GM23338 (cell line): ENCODE data around the gene MLLT1.

ENCODE experiments used
- CTCF ChIP-seq, 2 experiments: fragments of 200-600 bp in 1 of 2; sonication (generic) in 1 of 2; conservative IDR thresholded peaks; 2 replicates each; pipeline versions ENCODE4 v1.5.1 to v1.6.1; 2016 to 2017; ENCODE audit warnings: antibody characterized with exemption in 2 of 2, low read depth in 2 of 2, mild to moderate bottlenecking in 2 of 2, moderate library complexity in 1 of 2
- EZH2phosphoT487 ChIP-seq: fragments of 200-600 bp; sonication (generic); IDR thresholded peaks from one replicate; pipeline ENCODE4 v1.8.1; 2018; ENCODE audit warnings: antibody characterized with exemption; ENCODE audit not compliant: unreplicated experiment

DNA sequence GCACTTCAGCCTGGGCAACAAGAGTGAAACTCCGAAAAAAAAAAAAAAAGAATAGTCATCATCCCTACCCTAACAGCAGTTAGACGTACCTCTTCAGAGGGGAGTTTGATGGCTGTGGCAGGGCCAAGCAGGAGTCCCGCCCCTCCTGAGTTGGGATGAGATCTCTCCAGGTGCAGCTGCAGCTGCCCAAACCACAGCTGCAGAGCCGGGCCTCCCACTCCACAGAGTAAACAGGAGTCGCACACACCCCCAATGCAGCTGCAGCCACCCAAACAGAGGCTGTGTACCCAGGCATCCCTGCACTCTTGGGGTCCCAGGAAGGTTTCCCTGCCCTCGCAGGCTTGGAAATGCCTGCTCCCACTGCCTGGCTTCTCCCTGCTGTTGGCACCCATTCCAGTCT is 17.4 kb upstream of the MLLT1 start:
- no peak for TF ChIP-seq CTCF (conservative IDR thresholded peaks at IDR 0.05; ENCODE audit: low read depth in 2 of 2)
- TF ChIP-seq EZH2phosphoT487: no peak
